ENCODE data around the gene SMYD3. TPM values are rescaled to one million over a fixed set of nuclear protein-coding genes. Genes with fewer than 3 reads are reported as not detected.
A peak's percentile ranks its signal among the peaks of the same experiment; 100 is the strongest.
"Not testable (repeated sequence)": the region's sequence is repeated elsewhere in the genome, so short reads cannot be mapped to it uniquely, and the experiment has no call there.

The SMYD3 gene
- polyA plus RNA-seq, 1 donor from 2014 or later: 48.6 TPM

GRCh38 chr1:245715291-245715701 lies 791.8 kb downstream of the SMYD3 start:
- Histone ChIP-seq H3K27me3 (ENCODE audit: insufficient read depth, low read depth, low read length) (no peaks in the 10 kb centered on the region), H3K4me3 (ENCODE audit: low read length) (no peak overlapping the region), H3K79me2 (replicated peaks; ENCODE audit: insufficient read depth, low read length) (no peaks in the 10 kb centered on the region), H3K36me3 (ENCODE audit: insufficient read depth, low read length) (no peaks in the 10 kb centered on the region), H4K20me1 (ENCODE audit: insufficient read depth) (no peaks in the 10 kb centered on the region), H3K9me3 (ENCODE audit: low read length) (no peaks in the 10 kb centered on the region), H3K4me2 (ENCODE audit: low read length) (no peak overlapping the region), H3K27ac (ENCODE audit: low read length) (peak overlapping the region; percentile 74), H3K9ac (ENCODE audit: low read length) (no peak overlapping the region), H3F3A (ENCODE audit: insufficient read depth, low read length, poor library complexity, severe bottlenecking) (no peaks in the 10 kb centered on the region), H3K9me2 (ENCODE audit: insufficient read depth, low read length) (no peaks in the 10 kb centered on the region), H2AFZ (ENCODE audit: low read depth, low read length) (no peak overlapping the region)
- TF ChIP-seq EZH2 (IDR thresholded peaks at IDR 0.05; ENCODE audit: borderline replicate concordance, insufficient read depth, low read length, poor library complexity, severe bottlenecking): no peak
- no peak for TF ChIP-seq MXI1 (conservative IDR thresholded peaks at IDR 0.05; ENCODE audit: poor library complexity, severe bottlenecking)
- TF ChIP-seq POLR2AphosphoS5 (IDR thresholded peaks at IDR 0.05): no peak
- TF ChIP-seq CTCF (IDR thresholded peaks at IDR 0.05; ENCODE audit: poor library complexity, severe bottlenecking): no peak
- no peak for TF ChIP-seq REST (IDR thresholded peaks at IDR 0.05; ENCODE audit: borderline replicate concordance)
- TF ChIP-seq RAD21 (conservative IDR thresholded peaks at IDR 0.05): no peak
- TF ChIP-seq SMC3 (conservative IDR thresholded peaks at IDR 0.05; ENCODE audit: poor library complexity): no peak

GRCh38 chr1:245714027-245714426 lies 793.1 kb downstream of the SMYD3 start:
- H2AFZ ChIP-seq (ENCODE audit: low read depth, low read length); H3K9me2 ChIP-seq (ENCODE audit: insufficient read depth, low read length); H3K27ac ChIP-seq (ENCODE audit: low read length); H3K4me3 ChIP-seq (ENCODE audit: low read length); H3K36me3 ChIP-seq (ENCODE audit: insufficient read depth, low read length); H3K27me3 ChIP-seq (ENCODE audit: insufficient read depth, low read depth, low read length); H3K9ac ChIP-seq (ENCODE audit: low read length); H3K79me2 ChIP-seq (replicated peaks; ENCODE audit: insufficient read depth, low read length); H4K20me1 ChIP-seq (ENCODE audit: insufficient read depth); H3K4me2 ChIP-seq (ENCODE audit: low read length); H3K9me3 ChIP-seq (ENCODE audit: low read length); H3F3A ChIP-seq (ENCODE audit: insufficient read depth, low read length, poor library complexity, severe bottlenecking): not testable (repeated sequence)

- H2AFZ ChIP-seq (ENCODE audit: low read depth, low read length): no peak overlapping the region
- H3K4me3 ChIP-seq (ENCODE audit: low read length): no peak overlapping the region
- no peaks in the 10 kb centered on the region for H3K79me2 ChIP-seq (replicated peaks; ENCODE audit: insufficient read depth, low read length)
- no peaks in the 10 kb centered on the region for H3F3A ChIP-seq (ENCODE audit: insufficient read depth, low read length, poor library complexity, severe bottlenecking)
- H3K27ac ChIP-seq (ENCODE audit: low read length): no peak overlapping the region
- H3K36me3 ChIP-seq (ENCODE audit: insufficient read depth, low read length): no peaks in the 10 kb centered on the region
- H3K9me3 ChIP-seq (ENCODE audit: low read length): no peaks in the 10 kb centered on the region
- H3K4me2 ChIP-seq (ENCODE audit: low read length): no peak overlapping the region
- H3K9ac ChIP-seq (ENCODE audit: low read length): no peak overlapping the region
- H4K20me1 ChIP-seq (ENCODE audit: insufficient read depth): no peaks in the 10 kb centered on the region
- no peaks in the 10 kb centered on the region for H3K9me2 ChIP-seq (ENCODE audit: insufficient read depth, low read length)
- H3K27me3 ChIP-seq (ENCODE audit: insufficient read depth, low read depth, low read length): no peaks in the 10 kb centered on the region
- TF ChIP-seq EP300 (conservative IDR thresholded peaks at IDR 0.05; ENCODE audit: poor library complexity, severe bottlenecking): no peak
- TF ChIP-seq CTCF (IDR thresholded peaks at IDR 0.05; ENCODE audit: poor library complexity, severe bottlenecking): no peak
- no peak for TF ChIP-seq TAF1 (IDR thresholded peaks at IDR 0.05; ENCODE audit: low read depth)
- no peak for TF ChIP-seq POLR2AphosphoS5 (IDR thresholded peaks at IDR 0.05)
- no peak for TF ChIP-seq EZH2 (IDR thresholded peaks at IDR 0.05; ENCODE audit: borderline replicate concordance, insufficient read depth, low read length, poor library complexity, severe bottlenecking)
- no peak for TF ChIP-seq RAD21 (conservative IDR thresholded peaks at IDR 0.05)
- no peak for TF ChIP-seq REST (IDR thresholded peaks at IDR 0.05; ENCODE audit: borderline replicate concordance)
- TF ChIP-seq MXI1 (conservative IDR thresholded peaks at IDR 0.05; ENCODE audit: poor library complexity, severe bottlenecking): no peak
Observed at GRCh38 chr1:245710961-245711903, 795.8 kb downstream of the SMYD3 start.

Measured in neural cell (in vitro differentiated cells).